Epithelial cell of proximal tubule (primary cell): ENCODE results near the gene KIF26B. TPM values are rescaled to one million over a fixed set of nuclear protein-coding genes. Genes with fewer than 3 reads are reported as not detected.
A peak's percentile ranks its signal among the peaks of the same experiment; 100 is the strongest.
"Not testable (repeated sequence)": the region's sequence is repeated elsewhere in the genome, so short reads cannot be mapped to it uniquely, and the experiment has no call there.

Source experiments
- DNase-seq: peaks from one replicate; pipeline ENCODE4 v3.0.0-alpha.2; 2011; ENCODE audit warnings: low read depth
- H3K4me3 ChIP-seq: 2 replicates; pipeline ENCODE4 v1.5.1; 2011; ENCODE audit warnings: low read depth, mild to moderate bottlenecking, low read length
- total RNA-seq: library from RNA; depleted of rRNA; stranded (reverse); fragments of >200 nt; gene quantifications from 2 replicates; pipeline ENCODE4 v1.2.3, GENCODE V29; 2015
- TF ChIP-seq, protein P1 (sequence below): conservative IDR thresholded peaks from 2 replicates; pipeline ENCODE4 v1.5.1; 2012; ENCODE audit warnings: low read depth, mild to moderate bottlenecking, low read length

KIF26B gene
- total RNA-seq, 1 donor from 2014 or later, result 2.8 TPM

DNA sequence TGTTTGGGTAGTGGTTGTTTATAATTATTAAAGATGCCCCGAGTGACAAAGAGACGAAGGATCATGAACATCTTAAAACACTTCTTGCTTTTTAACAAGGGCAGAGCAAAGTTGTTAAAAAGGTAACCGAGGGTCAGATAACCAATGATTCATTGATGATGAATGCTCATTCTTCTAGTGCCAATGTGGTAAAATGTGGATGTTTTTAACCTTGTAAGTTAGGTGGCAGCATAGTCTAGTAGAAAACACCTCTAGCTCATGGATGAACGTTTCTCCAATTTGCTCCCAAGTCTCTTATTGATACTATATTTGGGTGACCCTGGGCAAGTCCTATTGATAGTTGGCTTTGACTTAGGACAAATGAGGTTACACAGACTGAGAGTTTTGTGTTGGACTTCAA is 167.9 kb downstream of the KIF26B start:
- DNase-seq, result no peak
- TF ChIP-seq, protein P1, sequence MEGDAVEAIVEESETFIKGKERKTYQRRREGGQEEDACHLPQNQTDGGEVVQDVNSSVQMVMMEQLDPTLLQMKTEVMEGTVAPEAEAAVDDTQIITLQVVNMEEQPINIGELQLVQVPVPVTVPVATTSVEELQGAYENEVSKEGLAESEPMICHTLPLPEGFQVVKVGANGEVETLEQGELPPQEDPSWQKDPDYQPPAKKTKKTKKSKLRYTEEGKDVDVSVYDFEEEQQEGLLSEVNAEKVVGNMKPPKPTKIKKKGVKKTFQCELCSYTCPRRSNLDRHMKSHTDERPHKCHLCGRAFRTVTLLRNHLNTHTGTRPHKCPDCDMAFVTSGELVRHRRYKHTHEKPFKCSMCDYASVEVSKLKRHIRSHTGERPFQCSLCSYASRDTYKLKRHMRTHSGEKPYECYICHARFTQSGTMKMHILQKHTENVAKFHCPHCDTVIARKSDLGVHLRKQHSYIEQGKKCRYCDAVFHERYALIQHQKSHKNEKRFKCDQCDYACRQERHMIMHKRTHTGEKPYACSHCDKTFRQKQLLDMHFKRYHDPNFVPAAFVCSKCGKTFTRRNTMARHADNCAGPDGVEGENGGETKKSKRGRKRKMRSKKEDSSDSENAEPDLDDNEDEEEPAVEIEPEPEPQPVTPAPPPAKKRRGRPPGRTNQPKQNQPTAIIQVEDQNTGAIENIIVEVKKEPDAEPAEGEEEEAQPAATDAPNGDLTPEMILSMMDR, result peak; percentile 49
- H3K4me3 ChIP-seq, result no peak overlapping the region

DNA sequence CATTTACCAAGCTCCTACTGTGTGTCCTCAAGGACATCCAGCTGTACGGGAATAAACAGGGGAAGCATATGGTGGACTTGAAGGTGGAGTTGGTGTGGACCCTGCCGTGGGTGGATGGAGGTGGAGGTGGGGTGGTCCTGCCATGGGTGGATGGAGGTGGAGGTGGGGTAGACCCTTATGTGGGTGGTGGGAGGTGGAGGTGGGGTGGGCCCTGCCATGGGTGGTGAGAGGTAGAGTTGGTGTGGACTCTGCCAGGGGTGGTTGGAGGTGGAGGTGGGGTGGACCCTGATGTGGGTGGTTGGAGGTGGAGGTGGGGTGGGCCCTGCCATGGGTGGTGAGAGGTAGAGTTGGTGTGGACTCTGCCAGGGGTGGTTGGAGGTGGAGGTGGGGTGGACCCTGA is 169.0 kb downstream of the KIF26B start:
- not testable (repeated sequence) for DNase-seq, H3K4me3 ChIP-seq

DNA sequence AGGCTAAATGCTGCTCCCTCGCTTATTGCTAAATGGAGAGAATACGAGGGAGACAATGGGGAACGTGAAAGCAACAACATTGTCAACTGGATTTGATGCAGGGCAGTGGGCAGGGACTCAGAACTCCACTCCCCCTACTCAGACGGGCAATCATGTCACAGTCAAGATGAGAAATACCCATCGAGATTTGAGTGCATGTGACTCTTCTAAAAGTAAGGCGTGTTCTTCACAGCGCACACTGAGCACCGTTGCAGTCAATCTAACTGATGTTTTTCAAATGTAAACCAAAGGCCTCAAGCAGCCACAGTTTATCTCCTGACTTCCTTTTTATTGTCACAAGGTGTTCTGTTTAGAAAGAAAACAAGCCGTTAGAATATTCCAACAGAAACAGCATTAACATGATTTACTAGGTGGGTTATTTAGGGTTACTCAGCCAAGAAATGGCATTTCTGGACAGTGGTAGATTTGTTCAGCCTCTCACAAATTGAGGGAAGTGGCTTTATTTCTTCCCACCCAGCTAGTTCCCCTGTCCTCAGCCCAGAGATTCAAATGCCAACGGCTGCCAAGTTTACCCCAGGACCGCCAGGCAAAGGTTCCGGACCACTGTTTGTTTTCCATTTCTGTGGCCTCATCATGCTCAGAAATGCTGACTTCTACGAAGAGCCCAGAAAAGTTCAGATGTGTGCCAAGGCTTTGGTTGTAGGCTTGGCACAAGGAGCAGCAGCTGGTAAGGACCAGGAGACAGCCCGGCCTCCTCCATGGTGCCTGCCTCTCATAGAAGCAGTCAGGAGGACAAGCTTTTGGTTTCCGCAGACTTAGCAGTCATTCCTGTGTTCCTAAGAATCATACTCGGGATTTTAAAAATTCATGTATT is 171.4 kb downstream of the KIF26B start:
- TF ChIP-seq, protein P1, result no peak
- H3K4me3 ChIP-seq, result no peak overlapping the region
- DNase-seq, result no peak

DNA sequence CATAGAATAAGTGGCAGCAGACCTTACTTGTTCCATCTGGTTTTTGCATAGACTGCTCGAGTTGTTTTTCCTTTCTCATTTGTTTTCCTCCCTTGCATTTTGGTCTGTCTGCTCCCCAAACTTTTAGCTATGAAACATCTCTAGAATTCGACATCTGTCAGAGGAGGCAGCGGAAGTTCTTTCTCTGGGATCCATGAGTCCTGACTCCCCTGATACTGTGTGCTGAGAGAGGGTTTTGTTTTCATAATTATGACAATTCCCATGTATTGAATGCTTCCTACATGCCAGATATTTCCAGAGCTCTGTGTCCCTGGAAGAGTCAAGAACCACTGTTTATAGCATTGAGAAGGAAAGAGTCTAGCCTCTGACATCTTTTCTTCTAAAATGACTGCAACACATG is 172.6 kb downstream of the KIF26B start:
- TF ChIP-seq, protein P1, result no peak
- DNase-seq, result no peak
- no peak overlapping the region for H3K4me3 ChIP-seq

DNA sequence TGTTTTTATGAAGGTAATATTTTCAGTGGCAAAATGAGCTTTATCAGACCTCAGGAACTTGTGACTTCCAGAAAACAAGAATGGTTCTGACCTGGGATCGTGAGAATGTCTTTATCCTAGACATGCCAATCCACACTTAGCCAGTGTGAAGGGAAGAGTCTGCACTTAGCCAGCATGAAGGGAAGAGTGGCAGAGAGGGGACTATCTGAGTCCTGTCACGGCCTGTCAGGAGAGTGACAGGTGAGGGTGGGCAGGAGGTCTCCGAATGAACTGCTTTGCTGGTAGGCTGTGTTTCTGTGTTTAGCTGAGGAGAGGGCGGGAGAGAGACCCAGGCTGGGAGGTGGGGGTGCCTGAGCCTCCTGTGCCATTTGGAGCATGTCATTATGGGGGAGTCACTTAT is 173.1 kb downstream of the KIF26B start:
- no peak for DNase-seq
- TF ChIP-seq, protein P1, result no peak
- H3K4me3 ChIP-seq, result no peak overlapping the region

DNA sequence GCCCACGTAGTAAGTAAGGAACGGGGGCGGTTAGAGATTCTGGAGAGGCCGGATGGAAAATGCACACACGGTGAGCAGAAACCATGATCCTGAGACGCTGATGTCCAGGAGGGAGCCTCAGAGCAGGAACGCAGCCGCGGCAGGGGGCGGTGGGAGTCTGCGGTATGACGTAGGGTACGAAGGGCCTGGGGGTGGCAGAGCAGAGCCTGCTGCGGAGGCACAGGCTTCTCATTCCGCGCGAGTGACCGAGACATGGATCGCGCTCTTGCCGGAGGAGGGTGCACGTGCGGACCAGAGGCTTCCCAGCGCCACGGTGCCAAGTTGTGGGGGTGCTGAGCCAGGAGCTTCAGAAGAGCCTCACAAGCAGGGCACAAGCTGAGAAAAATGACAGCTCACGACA is 176.2 kb downstream of the KIF26B start:
- no peak for DNase-seq
- peak overlapping the region; percentile 19 for H3K4me3 ChIP-seq
- TF ChIP-seq, protein P1, result no peak

DNA sequence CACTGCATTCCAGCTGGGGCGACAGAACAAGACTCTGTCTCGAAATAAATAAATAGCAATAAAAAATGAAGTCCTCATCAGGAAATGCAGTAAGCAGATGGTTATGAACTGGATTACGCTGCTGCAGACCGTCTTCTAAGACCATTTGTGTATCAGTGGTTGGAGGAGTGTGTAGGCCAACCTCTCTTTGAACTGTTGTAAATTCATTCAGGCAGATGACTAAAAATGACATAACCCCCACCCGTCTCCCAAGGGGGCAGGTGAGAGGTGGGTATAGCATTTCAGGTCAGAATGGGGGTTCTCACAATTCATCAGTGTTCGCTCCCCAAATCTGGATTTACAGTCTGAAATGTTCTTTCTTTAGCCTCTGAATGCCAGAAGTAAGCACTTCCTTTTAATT is 177.3 kb downstream of the KIF26B start:
- H3K4me3 ChIP-seq, result no peak overlapping the region
- TF ChIP-seq, protein P1, result no peak

More for the DNA sequence above, 177.3 kb downstream of the KIF26B start:
- DNase-seq, result no peak
